ENCODE measurements around the gene ANKRD27. TPM values are rescaled to one million over a fixed set of nuclear protein-coding genes. Genes with fewer than 3 reads are reported as not detected.

The ANKRD27 gene
- total RNA-seq, 1 donor from 2014 or later = 44.5 TPM

GRCh38 chr19:32673573-32673972 is 1.4 kb downstream of the ANKRD27 start:
- Histone ChIP-seq H3K4me3 (peak overlapping the region; percentile 91), H3K9me3 (no peaks in the 10 kb centered on the region), H3K4me1 (peaks cover 38% of the 10 kb centered on the region), H3K27ac (no peak overlapping the region), H3K36me3 (no peaks in the 10 kb centered on the region), H3K27me3 (ENCODE audit: low read depth) (peaks cover 21% of the 10 kb centered on the region)
- DNase-seq = no peak
- no peak for TF ChIP-seq CTCF (IDR thresholded peaks at IDR 0.05)
- ATAC-seq = no peak
- intact Hi-C loops (cut with DNase I) = no loop called here

GRCh38 chr19:32672841-32673240 is 2.1 kb downstream of the ANKRD27 start:
- H3K27ac ChIP-seq = no peak overlapping the region
- peaks cover 20% of the 10 kb centered on the region for H3K27me3 ChIP-seq (ENCODE audit: low read depth)
- no peaks in the 10 kb centered on the region for H3K36me3 ChIP-seq
- no peaks in the 10 kb centered on the region for H3K9me3 ChIP-seq
- ATAC-seq (no peak), DNase-seq (no peak)
- H3K4me3 ChIP-seq = no peak overlapping the region
- TF ChIP-seq CTCF (IDR thresholded peaks at IDR 0.05) = no peak
- H3K4me1 ChIP-seq = peaks cover 38% of the 10 kb centered on the region
- intact Hi-C loops (cut with DNase I) = no loop called here

- no peak overlapping the region for H3K4me3 ChIP-seq
- H3K4me1 ChIP-seq = peaks cover 38% of the 10 kb centered on the region
- no peak for ATAC-seq
- no peak for TF ChIP-seq CTCF (IDR thresholded peaks at IDR 0.05)
- no peak for DNase-seq
- intact Hi-C loops (cut with DNase I) = no loop called here
- H3K27ac ChIP-seq = no peak overlapping the region
- no peaks in the 10 kb centered on the region for H3K9me3 ChIP-seq
- peaks cover 6% of the 10 kb centered on the region for H3K36me3 ChIP-seq
- peaks cover 13% of the 10 kb centered on the region for H3K27me3 ChIP-seq (ENCODE audit: low read depth)
Observed at GRCh38 chr19:32671883-32672593, 2.9 kb downstream of the ANKRD27 start.

- intact Hi-C loops (cut with DNase I) = no loop called here
- H3K36me3 ChIP-seq = peaks cover 18% of the 10 kb centered on the region
- H3K9me3 ChIP-seq = no peaks in the 10 kb centered on the region
- DNase-seq (no peak), ATAC-seq (no peak)
- peaks cover 31% of the 10 kb centered on the region for H3K4me1 ChIP-seq
- H3K27ac ChIP-seq = no peak overlapping the region
- H3K27me3 ChIP-seq (ENCODE audit: low read depth) = no peaks in the 10 kb centered on the region
- no peak for TF ChIP-seq CTCF (IDR thresholded peaks at IDR 0.05)
- no peak overlapping the region for H3K4me3 ChIP-seq
Observed at GRCh38 chr19:32669310-32669709, 5.7 kb downstream of the ANKRD27 start.

GRCh38 chr19:32666084-32666483 is 8.9 kb downstream of the ANKRD27 start:
- Histone ChIP-seq H3K36me3 (peaks cover 18% of the 10 kb centered on the region), H3K9me3 (no peaks in the 10 kb centered on the region), H3K27ac (no peak overlapping the region), H3K27me3 (ENCODE audit: low read depth) (no peaks in the 10 kb centered on the region), H3K4me3 (no peak overlapping the region), H3K4me1 (peaks cover 15% of the 10 kb centered on the region)
- TF ChIP-seq CTCF (IDR thresholded peaks at IDR 0.05) = no peak
- ATAC-seq = no peak
- intact Hi-C loops (cut with DNase I) = no loop called here
- no peak for DNase-seq
